Esophagus mucosa (tissue), 1 donor: ENCODE results near the gene ARHGAP20. TPM values are rescaled to one million over a fixed set of nuclear protein-coding genes. Genes with fewer than 3 reads are reported as not detected.
A peak's percentile ranks its signal among the peaks of the same experiment; 100 is the strongest.
"Not testable (repeated sequence)": the region's sequence is repeated elsewhere in the genome, so short reads cannot be mapped to it uniquely, and the experiment has no call there.

ENCODE experiments used
- ATAC-seq: fragments of 200-7000 bp; cut with Tn5 transposase; one replicate; pipeline ENCODE4 v1.9.1; 2020
- total RNA-seq: library from RNA; stranded (reverse); gene quantifications from one replicate; pipeline ENCODE4 v1.2.4, GENCODE V29; 2023
- donor health status: DM: yes; HTN: yes; CAD: no.

The ARHGAP20 gene
- total RNA-seq, 1 donor from 2014 or later, result 2.6 TPM

DNA sequence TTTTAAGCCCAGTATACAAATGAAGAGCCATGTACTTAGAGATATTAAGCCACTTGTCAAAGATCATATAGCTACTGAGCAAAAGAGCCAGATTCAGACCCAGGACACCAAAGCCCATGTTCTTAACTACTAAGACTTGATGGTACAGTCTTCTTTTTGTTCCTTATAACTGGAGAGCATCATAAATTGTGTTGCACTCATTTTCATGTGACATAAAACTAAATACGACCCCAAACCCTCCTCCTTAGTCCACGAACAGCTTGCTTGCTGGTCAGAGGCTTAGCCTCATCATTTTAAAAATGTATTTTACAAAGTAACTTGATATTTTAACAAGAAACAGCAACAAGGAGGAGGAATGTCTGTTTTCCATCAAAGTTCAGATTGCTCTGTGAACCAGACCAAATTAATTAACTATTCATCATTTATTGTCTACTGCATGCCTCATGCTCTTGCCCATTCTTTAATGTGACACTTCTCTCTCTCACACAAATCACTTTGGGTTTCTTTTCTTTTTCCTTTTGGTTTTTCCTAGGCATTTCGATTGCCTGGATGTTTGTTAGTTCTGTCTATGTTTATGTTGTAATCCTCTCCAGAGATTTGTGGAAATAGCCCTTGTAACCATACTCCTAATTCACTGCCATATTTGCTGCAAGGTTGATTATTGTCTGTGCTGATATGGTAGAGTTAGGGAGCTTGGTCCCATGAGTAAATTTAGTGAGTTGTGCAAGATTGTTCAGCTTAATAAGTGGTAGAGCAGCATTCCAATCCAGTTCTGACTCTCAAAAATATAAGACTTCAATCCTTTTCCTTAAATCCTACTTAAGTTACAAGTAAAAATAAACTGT lies 8.4 kb upstream of the ARHGAP20 start:
- ATAC-seq, result peak; percentile 62

- ATAC-seq, result no peak
These were observed 4.1 kb upstream of the ARHGAP20 start for GRCh38 chr11:110716361-110716760.

GRCh38 chr11:110715541-110715940 lies 3.3 kb upstream of the ARHGAP20 start:
- no peak for ATAC-seq

- no peak for ATAC-seq
These were observed 1.2 kb upstream of the ARHGAP20 start for GRCh38 chr11:110713449-110713776.

DNA sequence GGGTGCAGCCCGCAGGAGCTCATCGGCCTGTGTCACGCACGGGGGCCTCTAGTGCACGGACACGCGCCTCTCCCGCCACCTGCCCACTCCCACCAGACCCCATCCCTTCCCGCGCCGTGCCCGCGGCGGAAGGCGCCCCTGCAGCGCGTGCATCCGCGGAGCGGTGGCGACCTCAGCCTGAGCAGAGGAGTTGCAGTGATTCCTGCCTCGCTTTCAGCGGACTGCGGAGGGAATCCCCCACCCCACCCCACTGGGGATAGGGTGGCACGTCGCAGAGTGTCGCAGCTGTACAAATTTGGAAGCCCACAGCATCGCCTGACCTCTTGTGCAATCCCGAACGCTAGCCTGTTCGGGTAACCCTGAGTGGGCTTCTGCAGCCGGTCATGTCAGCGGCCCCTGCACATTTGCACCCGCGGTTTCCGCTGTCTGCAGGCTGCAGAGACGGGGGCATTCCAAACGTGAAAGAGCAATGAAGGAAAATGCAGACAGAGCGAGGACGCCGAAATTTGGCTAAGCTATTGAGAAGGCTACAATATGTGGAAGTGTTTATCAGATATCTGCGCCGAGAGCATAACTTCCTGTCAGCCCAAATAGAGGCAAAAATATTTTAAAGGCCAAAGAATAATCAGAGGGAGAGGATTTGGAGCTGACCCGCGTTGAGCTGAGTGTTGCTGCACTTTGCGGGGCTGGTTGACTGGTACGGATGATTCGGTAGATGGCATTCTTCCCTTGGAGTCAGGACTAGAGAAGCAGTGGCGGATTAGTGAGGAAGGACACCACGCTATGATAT lies 617 bp upstream of the ARHGAP20 start:
- ATAC-seq, result peak; percentile 34

DNA sequence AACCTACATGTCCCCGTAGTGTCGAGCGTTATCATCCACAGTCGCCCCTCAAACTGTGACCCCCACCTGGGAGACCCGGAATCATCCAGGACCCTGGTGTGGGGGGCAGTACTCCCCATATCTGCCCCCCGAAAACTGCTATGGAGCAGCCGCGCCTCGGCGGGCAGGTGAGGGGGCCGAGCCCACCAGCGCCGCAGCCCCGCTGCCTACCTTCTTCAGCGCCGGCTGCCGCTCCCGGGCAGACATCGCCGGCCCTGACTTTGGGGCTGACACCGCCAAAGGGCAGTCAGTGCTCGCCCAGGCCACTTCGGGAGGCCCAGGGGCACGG lies 825 bp downstream of the ARHGAP20 start:
- no peak for ATAC-seq

- peak; percentile 8 for ATAC-seq
These were observed 1.4 kb downstream of the ARHGAP20 start for GRCh38 chr11:110710628-110711381.

DNA sequence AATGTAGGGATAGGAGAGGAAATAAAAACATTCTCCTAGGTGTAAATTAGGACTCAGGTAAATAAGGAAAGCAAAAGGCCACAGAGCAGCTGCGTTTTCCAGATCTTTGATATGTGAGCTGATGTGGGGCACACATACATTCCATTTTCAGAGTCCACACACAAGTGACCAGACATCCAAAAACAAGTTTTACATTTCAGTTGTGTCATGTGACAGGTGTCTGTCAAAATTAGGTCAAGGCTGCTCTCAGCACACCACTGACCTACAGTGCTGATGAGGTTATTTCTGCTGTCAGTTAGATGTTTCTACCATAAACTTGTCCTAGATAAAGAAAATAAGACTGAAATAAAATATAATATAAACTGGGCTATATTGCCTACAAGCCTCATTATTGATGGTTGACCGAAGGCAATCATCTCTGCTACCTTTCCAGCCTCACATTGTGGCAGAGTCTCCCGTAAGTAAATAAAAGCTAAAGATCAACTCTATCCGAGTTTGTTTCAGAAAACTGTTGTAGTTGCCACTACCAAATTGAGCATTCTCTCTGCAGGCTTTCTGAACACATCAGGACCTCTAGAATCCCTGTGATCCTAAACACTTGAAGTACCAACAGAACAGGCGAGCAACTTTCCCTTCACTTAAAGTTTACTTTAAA lies 7.9 kb downstream of the ARHGAP20 start:
- ATAC-seq, result no peak

DNA sequence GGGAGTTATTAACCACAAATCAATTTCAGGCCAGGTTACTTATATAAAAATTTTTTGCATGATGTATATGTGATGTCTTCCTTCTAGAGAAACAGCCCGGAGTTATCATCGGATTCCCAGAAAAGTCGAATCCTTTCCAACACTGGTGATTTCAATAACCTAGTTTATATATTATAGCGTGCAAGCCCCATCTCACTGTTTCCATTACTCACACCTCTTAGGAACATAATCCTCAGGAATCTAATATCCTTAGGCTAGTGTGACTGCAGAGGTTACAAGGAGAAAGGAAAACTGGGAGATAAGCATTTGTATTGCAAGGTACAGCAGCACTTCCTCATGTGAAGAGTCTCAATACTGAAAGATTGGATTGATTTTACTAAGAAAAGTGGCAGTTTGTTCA lies 20.3 kb downstream of the ARHGAP20 start:
- no peak for ATAC-seq

DNA sequence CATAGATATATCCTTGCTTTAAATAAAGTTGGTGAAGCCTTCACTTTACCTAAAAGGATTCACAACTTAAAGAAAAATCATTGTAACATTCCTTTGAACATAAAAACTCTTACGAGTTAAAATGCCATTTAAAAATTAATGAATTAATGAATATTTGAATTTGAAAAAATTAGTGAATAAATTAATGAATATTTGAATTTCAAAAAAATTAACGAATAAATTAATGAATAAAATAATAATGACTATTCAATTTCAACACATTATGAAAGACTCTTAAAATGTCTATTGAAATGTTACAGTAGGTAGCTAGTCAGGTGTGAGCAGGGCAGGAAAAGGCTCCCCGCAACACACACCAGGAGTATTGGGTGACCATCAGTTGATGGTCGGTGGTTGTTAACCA lies 22.9 kb downstream of the ARHGAP20 start:
- no peak for ATAC-seq

GRCh38 chr11:110679323-110679975 lies 32.8 kb downstream of the ARHGAP20 start:
- ATAC-seq, result no peak

GRCh38 chr11:110675548-110675947 lies 36.7 kb downstream of the ARHGAP20 start:
- no peak for ATAC-seq

- ATAC-seq, result no peak
These were observed 46.4 kb downstream of the ARHGAP20 start for GRCh38 chr11:110665689-110666465.

GRCh38 chr11:110655967-110656366 lies 56.3 kb downstream of the ARHGAP20 start:
- ATAC-seq, result no peak

DNA sequence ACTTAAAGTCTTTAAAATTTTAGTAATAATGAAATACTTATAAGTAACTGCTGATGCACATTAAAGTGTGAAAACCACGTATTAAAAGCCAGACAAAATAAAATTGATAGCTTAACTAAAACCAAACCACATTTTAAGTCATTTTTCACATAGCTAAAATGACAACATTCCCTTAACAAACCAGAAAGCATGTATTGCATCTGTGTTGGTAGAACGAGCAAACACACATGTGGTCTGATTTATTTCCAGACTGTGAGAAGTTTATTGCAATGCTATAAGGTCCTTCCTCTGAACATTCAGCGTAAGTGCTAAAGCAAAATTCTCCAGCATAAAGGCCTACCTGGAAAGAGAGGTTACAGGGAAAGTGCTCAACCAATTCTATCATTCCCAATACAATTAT lies 57.8 kb downstream of the ARHGAP20 start:
- no peak for ATAC-seq

- ATAC-seq, result no peak
These were observed 67.0 kb downstream of the ARHGAP20 start for GRCh38 chr11:110645253-110645652.

GRCh38 chr11:110634370-110634769 lies 77.9 kb downstream of the ARHGAP20 start:
- no peak for ATAC-seq

- no peak for ATAC-seq
These were observed 80.7 kb downstream of the ARHGAP20 start for GRCh38 chr11:110631551-110631950.

- no peak for ATAC-seq
These were observed 82.6 kb downstream of the ARHGAP20 start for GRCh38 chr11:110629594-110629993.

DNA sequence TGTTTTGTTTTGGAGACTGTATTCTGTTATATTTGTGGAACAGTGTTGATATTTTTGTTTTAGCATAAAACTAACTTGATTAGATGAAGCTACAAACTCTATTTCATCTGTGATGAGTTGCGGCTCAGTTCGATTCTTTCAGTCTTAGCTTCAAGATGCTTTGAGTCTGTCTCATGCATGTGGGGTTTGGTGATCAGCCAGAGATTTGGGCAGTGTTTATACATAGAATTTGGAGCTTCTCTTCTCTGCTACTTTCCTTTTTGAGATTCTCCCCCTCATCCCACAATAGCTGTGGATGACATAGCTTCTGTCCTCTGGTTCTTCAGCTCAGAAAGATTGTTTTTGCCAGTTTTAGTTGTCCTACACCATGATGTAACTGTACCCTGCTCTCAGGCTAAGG lies 90.4 kb downstream of the ARHGAP20 start:
- ATAC-seq, result no peak

- ATAC-seq, result not testable (repeated sequence)
These were observed 92.9 kb downstream of the ARHGAP20 start for GRCh38 chr11:110619366-110619765.
